Stimulated activated CD8-positive, alpha-beta memory T cell treated with anti-CD3 and anti-CD28 coated beads, Interleukin-2, amount 100 ng/mL, for 1 hour (primary cell): Measurements from ENCODE around the gene SCN4B.

ENCODE experiments used
- DNase-seq, 2 donors: peaks; one replicate each; pipeline ENCODE4 v3.0.0-alpha.2; 2020; ENCODE audit warnings: low read depth in 2 of 2

Gene SCN4B

DNA sequence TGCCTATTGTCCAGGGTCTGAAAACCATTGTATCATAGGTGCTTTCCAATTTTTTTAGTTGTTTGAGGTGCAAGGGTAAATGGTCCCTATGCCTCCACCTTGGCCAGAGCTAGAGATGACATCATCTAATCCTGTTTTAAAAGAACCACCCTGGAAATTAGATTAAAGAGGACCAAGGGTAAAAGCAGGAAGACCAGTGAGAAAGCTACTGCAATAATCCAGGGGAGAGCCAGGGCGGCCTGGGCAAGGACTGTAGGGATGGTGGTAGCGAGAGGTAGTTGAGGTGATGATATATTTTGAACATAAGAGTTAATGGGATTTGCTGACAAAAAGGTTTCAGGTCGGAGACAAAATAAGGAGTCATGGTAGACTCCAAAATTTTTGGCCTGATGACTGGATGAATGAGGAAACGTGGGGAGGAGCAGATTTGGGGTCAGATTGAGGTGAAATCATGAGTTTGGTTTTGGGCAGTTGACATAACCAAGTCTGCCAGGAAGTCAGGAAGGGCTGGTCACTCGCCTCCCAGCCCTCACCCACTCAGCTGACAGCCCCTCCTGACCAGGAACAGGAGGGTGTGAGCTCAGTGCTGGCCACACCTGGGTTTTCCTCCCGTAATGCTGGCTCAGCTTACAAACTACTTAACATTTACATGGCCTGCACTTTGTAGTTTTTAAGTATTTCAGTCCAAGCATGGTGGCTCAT is 23.0 kb downstream of the SCN4B start:
- no peak for DNase-seq

DNA sequence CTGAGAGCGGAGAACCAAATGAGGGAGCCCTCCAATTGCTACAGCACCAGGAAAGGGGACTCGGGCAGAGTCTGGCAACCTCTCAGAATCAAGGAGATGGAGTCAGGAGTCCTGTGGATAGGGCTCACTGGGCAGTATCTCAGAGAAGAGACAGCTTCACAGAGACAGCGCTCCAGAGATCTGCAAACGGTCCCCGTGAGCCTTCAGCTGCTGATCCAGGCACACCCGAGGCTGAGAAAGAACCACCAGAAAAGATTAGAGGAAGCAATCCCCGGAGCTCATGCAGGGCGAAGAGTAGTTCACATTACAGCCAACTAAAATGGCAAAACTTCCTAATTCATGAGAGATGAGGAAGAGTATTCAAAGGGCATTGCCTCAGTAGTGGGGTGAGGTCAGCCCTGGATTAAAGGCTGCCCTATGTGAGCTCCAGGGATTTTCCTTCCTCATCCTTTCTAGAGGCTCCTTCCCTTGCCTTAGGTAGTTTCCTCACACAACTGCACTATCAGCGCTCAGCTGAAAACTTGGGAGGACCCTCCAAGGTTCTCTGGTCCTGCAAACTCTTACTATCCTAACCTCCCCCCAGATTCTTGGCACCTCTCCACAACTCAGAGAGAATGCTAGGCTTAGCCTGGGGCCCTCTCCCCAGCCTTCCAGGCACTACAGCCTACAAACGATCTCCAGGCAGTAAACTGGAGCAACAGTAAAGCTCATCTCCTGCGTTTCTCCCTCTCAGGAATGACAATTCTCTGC is 23.7 kb downstream of the SCN4B start:
- DNase-seq, result no peak

DNA sequence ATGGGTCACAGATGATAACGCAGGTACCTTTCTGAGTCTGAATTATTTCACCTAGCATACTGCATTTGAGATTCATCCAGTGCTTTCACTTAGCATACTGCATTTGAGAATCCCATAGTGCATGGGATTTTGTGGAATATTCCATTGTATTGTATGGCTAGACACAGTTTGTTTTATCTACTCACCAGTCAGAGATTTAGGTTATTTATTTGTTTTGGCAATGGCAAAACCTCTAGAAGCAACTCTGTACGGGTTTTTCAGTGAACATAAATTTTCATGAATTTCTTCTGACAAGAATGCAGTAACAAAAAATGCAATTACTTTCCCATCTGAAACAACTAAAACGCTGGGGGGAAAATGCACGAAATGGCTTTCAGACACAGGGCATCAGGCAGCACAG is 24.3 kb downstream of the SCN4B start:
- DNase-seq, result no peak

DNA sequence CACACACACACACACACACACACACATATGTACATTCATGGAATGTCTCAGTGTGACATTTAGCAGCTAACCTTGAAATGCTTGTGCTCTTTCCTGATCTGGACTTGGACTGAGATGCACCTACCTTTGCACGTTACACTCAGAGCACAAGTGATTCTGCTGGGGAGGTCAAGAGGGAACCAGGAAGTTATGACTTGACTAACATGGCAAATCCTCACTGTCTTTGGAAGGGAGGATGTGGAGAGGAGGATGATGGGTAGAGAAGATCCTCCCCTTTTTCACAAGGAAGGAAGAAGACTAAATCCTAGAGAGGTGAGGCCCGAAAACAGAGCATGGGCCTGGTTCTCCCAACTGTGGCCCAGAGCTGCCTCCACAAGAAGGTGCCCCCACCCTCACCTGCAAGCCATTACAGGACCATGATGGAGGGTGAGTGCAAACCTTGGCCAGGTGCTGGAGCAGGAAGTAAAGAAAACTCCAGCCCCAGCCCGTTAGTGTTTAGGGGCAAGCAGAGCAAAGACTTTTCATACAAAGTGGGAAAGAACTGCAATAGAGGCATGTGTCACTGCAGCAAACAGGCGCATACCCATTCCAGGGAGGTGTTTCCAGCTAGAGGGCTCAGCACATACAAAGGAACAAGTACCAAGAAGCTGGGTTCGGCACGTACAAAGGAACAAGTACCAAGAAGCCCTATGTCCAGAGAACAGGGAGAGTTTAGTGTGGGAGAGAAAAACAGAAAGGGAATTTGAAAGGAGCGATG is 26.4 kb downstream of the SCN4B start:
- no peak for DNase-seq

DNA sequence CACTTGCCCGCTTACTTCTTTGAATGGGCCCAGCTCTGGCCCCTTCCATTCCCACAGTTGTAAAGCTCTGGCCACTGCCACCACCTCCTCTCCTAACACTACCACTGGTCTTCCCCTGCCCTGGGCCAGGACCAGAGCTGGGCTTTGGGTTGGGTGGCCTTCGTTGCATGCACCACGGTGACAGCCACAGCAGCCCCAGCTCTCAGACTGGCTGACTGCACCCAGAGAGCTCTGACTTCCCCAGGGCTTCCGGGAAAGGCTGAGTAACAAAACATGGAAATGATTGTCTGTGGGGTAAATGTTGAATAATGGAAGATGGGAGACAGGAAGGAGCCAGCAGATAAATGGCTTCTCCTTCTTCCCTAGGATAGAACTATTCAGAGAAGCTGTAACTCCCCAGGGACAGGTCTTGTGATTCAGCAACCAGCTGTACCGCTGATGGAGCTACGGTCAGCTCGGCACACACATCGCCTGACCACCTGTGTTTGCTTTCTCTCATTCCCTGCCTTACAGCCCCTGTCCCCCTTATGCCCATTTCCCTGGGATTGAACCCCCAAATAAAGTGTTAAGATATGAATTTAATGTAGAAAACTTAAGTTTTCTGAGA is 27.6 kb downstream of the SCN4B start:
- DNase-seq, result no peak

DNA sequence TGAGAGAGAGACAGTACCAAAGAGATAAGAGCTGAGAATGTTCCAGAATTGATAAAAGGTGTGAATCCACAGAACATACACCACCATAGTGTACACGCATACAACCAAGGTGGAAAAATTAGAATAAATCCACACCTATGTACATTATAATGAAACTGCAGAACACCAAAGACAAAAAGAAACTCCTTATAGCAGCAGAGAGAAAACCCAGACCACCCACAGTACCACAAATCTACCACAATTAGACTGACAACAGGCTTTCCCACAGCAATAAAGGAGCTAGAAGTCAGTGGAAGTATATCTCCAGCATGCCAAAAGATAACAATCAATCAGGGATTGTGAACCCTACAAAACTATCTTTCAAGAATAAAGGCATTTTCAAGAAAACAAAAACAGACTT is 31.8 kb downstream of the SCN4B start:
- no peak for DNase-seq

DNA sequence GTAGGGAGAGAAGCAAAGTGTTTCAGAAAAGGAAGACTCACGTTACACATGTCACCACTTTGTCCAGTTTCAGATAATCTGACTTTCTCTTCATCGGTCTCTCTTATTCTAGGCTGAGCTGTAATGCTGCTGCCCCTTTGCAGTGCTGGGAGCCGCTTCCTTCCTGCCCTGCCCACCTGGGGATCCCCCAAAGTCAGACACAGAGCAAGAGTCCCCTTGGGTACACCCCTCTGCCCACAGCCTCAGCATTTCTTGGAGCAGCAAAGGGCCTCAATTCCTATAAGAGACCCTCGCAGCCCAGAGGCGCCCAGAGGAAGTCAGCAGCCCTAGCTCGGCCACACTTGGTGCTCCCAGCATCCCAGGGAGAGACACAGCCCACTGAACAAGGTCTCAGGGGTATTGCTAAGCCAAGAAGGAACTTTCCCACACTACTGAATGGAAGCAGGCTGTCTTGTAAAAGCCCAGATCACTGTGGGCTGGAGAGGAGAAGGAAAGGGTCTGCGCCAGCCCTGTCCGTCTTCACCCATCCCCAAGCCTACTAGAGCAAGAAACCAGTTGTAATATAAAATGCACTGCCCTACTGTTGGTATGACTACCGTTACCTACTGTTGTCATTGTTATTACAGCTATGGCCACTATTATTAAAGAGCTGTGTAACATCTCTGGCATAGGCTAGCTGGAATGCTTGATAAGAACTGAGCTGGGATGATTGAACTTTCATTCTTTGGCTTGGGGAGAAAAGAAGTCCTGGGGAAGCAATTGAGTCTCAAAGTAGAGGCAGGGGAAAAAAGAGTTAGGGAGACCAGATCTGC is 34.6 kb downstream of the SCN4B start:
- no peak for DNase-seq

DNA sequence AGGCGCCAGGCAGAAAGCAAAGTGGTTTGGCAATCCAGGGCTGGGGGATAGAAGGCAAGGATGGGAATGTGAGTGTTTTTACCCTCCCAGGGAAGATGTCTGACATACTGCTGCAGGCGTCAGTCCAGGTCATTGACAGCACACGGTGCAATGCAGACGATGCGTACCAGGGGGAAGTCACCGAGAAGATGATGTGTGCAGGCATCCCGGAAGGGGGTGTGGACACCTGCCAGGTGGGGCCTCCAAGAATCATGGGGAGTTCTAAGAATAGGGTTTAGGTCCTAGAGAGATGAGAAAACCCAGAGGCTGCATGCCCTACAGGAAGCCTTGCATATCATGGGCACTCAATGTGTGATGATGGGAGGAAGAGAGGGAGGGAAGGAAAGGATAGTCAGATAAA is 37.6 kb downstream of the SCN4B start:
- no peak for DNase-seq

DNA sequence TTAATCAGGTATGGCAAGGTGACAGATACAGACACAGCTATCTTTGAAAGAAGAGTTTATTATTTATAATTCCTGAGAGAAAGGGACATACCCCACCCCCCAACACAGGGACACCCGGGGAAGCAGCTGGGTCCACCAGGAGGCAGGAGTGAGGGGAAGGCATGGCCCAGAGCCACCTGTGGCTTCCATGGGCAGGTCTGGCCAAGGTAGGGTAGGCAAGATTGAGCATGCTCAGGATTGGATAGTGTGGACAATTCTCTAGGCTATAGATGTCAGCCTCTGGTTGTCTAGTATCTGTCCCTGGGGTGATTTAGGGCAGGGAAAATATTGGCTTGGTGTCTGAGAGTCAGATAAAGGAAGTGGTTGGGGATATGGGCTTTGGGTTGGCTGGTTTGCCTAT is 38.4 kb downstream of the SCN4B start:
- no peak for DNase-seq

DNA sequence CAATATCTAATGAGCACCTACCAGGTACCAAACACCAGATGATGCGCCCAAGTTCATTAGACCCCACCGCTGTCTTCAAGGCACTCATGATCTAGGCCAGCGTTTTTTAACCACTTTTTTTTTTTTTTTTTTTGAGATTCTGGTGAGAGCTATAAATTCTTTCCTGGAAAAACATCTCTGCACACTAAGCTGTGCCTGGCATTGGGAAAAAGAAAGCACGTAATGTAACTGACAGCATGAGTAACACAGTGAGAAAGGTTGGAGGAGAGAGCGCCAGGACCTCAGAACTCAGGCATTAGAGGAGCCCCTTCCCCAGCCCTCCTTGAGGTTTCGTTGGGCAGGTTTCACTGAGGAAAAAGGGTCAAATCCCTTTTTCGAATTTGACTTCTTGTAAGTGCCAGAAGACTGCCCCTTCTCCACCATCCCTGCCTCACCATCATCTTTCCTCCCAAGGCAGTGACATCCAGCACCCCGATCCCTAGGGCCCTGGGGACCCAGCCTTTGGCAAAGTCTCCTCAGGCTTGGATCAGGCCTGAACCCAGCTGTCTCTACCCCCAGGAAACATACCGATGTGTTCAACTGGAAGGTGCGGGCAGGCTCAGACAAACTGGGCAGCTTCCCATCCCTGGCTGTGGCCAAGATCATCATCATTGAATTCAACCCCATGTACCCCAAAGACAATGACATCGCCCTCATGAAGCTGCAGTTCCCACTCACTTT is 39.8 kb downstream of the SCN4B start:
- DNase-seq, result no peak

DNA sequence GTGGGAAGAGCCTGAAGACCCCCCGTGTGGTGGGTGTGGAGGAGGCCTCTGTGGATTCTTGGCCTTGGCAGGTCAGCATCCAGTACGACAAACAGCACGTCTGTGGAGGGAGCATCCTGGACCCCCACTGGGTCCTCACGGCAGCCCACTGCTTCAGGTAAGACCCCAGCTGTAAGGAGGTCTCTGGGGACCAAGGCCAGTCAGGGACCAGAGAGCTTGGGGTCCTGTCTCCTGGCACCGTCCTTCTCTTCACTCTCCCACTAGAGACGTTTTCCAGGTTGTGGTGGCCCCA is 40.9 kb downstream of the SCN4B start:
- no peak for DNase-seq

DNA sequence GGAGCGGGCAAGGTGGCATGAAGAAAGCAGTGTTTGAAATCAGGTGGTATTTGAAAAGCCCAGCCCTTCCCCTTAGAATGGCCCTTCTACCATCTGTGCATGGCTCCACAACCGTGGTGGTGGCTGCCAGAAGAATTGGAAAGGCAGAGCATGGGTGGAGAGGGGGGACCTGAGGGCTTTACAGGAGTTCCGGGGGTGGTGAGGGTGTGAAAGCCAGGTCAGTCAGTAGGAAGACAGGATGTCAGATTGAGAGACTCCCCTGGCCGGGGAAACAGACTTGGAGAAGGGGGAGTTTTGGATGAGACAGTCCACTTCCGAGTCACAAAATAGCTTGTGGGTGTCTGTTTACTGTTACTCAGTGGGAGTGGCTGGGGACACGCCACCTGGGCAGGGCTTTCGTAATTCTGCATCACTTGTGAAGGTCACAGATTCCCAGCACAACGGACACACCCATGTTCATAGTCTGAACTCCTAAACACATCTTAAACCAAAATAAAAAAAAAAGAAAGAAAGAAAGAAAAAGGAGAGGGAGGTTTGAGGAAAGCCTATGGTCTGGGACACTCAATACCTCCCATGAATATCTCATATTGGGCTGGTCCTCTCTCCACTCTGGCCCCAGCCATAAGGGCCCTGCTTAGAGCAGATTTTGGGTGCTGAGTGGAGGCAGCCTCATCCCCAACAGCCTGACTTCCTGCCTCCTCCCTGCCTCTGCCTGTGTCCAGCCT is 41.4 kb downstream of the SCN4B start:
- DNase-seq, result no peak

DNA sequence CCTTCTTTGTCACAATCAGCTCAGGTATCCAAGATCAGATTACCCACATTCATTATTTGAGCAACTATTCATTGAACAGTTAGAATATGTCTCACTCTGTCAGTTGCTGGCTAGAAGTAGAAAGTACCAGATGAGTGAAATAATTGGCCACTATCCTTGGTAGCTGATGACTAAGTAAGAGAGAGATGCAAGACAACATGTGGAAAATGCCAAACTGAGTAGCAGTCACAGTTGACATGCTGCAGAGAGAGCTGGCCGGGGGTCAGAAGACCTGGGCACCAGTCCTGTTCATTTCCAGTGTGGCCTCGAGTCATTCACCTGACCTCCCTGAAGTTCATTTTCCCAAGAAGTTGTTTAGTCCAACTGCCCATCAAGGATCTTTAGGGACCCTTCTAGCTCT is 43.4 kb downstream of the SCN4B start:
- no peak for DNase-seq

DNA sequence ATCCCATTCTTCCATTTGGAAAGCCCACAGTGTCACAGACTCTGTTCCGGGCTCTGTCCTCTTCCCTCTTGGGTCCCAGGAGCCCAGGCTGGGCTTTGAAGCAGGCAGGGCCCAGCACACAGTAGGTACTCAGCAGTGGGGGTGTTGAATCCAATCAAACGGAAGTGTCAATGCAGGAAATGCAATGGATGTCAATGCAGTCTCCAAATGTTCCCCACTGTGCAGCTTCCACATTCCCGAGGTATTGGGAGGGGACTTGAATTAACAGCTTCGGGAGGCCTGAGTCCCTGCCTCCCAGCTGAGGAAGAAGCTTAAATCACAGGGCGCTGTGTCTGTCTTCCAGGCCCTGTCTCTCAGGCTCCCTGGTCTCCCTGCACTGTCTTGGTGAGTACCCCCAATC is 44.1 kb downstream of the SCN4B start:
- no peak for DNase-seq

DNA sequence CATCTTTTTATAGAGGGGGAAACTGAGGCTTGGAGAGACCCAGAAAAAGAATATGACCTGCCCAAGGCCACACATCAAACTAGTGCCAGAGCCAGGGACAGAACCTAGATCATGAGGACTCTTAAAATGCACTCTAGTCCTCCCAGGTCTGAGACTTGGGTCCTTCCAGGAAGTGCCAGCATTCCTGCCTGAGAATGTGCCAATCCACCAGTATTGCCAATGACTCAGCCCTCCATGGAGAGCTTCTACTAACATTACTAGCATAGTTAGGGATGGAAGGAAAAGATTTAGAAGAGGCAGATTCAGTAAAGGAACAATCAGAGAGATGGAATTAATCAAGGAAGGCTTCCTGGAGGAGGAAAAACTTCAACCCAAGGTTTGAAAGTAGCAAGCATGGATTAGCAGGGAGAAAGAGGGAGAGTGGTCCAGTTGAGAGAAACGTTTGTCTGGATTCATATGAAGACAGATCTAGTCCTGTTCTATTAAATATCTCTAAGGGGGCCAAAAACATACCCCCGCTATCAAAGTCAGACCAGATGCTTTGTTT is 45.8 kb downstream of the SCN4B start:
- no peak for DNase-seq

DNA sequence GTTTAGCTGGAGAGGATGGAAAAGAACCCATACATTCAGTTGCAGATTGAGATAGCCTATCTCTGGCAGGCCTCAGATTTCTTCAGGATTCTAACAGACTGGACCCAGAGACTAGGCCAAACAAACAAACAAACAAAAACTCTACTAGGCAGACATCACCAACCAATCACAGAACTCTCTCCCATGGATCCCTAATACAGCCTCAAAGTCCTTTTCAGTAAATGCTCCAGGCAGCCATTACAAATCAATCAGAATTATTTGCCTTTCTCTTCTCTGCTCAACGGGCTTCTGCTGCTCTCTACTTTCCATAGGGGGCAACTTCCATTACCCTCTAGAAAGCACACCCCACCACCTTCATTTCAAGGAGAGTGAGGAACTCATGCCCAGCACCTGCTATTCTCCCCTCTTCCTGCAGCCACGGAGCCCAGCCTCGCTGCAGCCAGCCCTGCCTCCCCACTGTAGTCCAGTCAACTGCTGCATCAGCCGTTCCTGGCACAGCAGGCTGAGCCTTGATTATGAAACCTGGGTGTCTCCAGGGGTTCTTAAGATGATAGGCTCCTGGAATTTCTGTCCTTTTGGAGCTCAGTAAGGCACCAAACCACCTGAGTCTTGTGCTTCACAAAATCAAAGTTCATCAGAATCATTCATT is 46.8 kb downstream of the SCN4B start:
- no peak for DNase-seq

DNA sequence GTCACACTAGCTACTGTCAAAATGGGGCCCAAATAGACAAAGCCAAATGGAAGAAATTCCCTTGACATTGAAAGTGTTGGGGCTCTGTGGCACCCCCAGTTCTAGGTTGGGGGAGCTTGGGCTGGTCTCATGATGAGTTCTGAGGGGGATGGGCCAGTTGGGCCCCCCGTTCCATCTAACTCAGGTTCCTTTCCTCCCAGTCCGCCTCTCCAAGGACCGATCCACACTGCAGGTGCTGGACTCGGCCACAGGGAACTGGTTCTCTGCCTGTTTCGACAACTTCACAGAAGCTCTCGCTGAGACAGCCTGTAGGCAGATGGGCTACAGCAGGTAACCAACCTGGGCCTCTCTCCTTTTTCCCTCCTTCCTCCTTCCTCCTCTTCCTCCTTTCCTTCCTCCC is 48.1 kb downstream of the SCN4B start:
- DNase-seq, result no peak

DNA sequence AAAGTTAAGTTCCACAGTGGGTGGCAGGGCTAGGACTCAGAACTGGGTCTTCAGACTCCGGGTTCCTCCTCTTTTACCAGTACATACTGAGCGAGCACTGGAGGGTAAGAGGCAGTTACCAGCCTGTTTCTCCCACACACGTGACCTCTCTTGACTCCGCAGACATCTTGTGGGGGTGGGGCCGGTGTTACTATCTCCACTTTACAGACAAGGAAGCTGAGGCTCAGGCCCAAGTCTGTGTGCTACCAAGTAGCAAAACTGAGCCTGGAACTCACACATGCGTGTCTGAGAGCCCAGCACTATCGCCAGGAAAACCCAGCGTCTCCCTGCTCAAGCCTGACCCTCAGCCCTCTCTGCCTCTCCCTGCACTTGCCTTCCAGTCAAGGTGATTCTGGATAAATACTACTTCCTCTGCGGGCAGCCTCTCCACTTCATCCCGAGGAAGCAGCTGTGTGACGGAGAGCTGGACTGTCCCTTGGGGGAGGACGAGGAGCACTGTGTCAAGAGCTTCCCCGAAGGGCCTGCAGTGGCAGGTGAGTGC is 49.8 kb downstream of the SCN4B start:
- DNase-seq, result no peak

DNA sequence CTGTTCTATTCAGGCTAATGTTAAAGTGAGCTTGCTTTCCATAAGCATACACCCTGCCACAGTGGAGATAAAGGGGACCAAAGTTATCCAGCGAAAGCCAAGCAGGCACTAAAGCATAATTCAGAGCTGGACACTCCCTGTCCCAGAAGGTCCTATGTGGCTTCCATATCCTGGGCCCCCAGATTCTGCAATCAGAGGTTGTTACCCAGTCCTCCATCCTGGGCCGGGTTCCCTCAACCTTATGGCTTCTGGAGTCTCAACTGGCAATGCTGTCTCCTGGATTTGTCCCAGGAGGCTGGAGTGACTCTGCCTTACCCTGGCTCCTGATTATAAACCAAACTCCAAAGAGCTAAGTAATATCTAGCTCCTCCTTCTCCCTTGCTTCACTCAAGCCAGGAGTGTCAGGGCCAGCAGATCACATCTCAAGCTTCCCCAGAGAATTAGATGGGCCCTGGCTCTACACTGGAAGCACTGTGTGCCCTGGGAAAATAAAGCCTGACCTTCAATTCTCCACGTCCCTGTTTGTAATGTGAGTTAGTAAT is 51.9 kb downstream of the SCN4B start:
- no peak for DNase-seq
